GM10248 (cell line): ENCODE results near the gene IFNLR1.

Experiments
- CTCF ChIA-PET: fragments of 300-600 bp; sonication (Branson Sonifier 250); formaldehyde crosslinking; extraction: SDS; loops from one replicate; lab custom pipeline; 2021; ENCODE audit warnings: antibody characterized with exemption; lab: Yijun Ruan, JAX
- POLR2A ChIA-PET: fragments of 350-650 bp; sonication (Branson Sonifier 250); formaldehyde crosslinking; extraction: SDS; loops from one replicate; lab custom pipeline; 2020; ENCODE audit warnings: antibody characterized with exemption; lab: Yijun Ruan, JAX
- DNase-seq: peaks from one replicate; pipeline ENCODE4 v3.0.0; 2012; ENCODE audit errors: extremely low spot score
- CTCF ChIP-seq: IDR thresholded peaks from 2 replicates; pipeline ENCODE4 v1.5.1; 2012; ENCODE audit warnings: mild to moderate bottlenecking, low read depth; ENCODE audit errors: extremely low read depth, missing control alignments, control extremely low read depth

IFNLR1 gene

GRCh38 chr1:24127134-24127800 is 59.8 kb downstream of the IFNLR1 start:
- no peak for DNase-seq
- ChIA-PET CTCF (interaction anchor here (1.6 to 3.6 kb wide), 3 partner anchors 15 to 264 kb away, joined by 5 to 18 read pairs (median 6); partner anchors contain the start of gene MYOM3), POLR2A (no interaction called here)
- no peak for TF ChIP-seq CTCF

- ChIA-PET CTCF (interaction anchor here (1.6 to 3.6 kb wide), 4 partner anchors 14 to 265 kb away, joined by 4 to 18 read pairs (median 6); partner anchors contain the start of gene MYOM3), POLR2A (no interaction called here)
- no peak for TF ChIP-seq CTCF
- no peak for DNase-seq
Observed at GRCh38 chr1:24126672-24127023, 60.4 kb downstream of the IFNLR1 start.

GRCh38 chr1:24126018-24126671 is 60.9 kb downstream of the IFNLR1 start:
- TF ChIP-seq CTCF: no peak
- POLR2A ChIA-PET: no interaction called here

GRCh38 chr1:24125456-24125855 is 61.6 kb downstream of the IFNLR1 start:
- ChIA-PET CTCF (interaction anchor here (0.9 to 3.6 kb wide), 8 partner anchors 11 to 266 kb away, joined by 3 to 18 read pairs (median 4); partner anchors contain the start of gene MYOM3), POLR2A (interaction anchor here (0.6 kb wide), 1 partner anchor 151 kb away, joined by 4 read pairs; no protein-coding TSS in a partner anchor)
- TF ChIP-seq CTCF: no peak
- DNase-seq: no peak

More at GRCh38 chr1:24126018-24126671, 60.9 kb downstream of the IFNLR1 start:
- DNase-seq: no peak
- CTCF ChIA-PET: interaction anchor here (0.9 to 3.6 kb wide), 8 partner anchors 12 to 265 kb away, joined by 3 to 18 read pairs (median 4); partner anchors contain the start of gene MYOM3

- POLR2A ChIA-PET: interaction anchor here (0.6 kb wide), 1 partner anchor 151 kb away, joined by 4 read pairs; no protein-coding TSS in a partner anchor
- TF ChIP-seq CTCF: no peak
- CTCF ChIA-PET: interaction anchor here (1.2 to 3.6 kb wide), 3 partner anchors 25 to 266 kb away, joined by 4 to 18 read pairs (median 6); no protein-coding TSS in a partner anchor
- DNase-seq: no peak
Observed at GRCh38 chr1:24124980-24125379, 62.1 kb downstream of the IFNLR1 start.

- CTCF ChIA-PET: no interaction called here
- DNase-seq: no peak
- POLR2A ChIA-PET: no interaction called here
- TF ChIP-seq CTCF: no peak
Observed at GRCh38 chr1:24123611-24124010, 63.5 kb downstream of the IFNLR1 start.
